ENCODE measurements around the gene GATC.
A peak's percentile ranks its signal among the peaks of the same experiment; 100 is the strongest.

The GATC gene

DNA sequence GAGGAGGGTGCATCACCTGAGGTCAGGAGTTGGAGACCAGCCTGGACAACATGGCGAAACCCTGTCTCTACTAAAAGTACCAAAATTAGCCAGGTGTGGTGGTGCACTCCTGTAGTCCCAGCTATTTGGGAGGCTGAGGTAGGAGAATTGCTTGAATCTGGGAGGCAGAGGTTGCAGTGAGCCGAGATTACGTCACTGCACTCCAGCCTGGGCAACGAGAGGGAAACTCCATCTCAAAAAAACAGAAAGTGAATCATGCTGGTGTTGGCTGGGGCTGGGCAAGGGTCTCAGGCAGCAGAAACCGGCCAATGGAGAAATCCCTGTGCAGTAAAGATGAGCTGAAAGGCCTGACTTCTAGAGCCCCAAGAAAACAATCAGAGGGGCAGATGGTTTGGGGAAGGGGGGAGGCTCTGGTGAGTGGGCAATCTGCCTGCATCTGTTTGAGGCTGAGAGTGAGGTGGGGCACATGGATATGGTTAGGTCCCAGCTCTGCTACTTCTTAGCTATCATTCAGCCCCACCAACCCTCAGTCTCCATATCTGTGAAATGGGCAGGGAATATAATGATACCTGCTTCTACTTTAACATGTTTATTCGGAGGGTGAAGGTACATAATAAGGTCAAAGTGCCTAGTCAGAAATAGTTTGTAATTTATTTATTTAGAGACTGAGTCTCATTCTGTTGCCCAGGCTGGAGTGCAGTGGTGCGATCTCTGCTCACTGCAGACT, 29.6 kb upstream of the GATC start:
- Histone ChIP-seq H3K9me3 (ENCODE audit: control insufficient read depth, insufficient read depth, low read length) (no peaks in the 10 kb centered on the region), H3K36me3 (ENCODE audit: control insufficient read depth, insufficient read depth, low read length) (no peaks in the 10 kb centered on the region), H3K27me3 (ENCODE audit: control insufficient read depth, insufficient read depth, low read length) (no peaks in the 10 kb centered on the region), H3K9ac (ENCODE audit: low read depth, low read length) (no peak overlapping the region), H3K4me3 (ENCODE audit: low read depth, low read length) (no peak overlapping the region), H3K4me1 (ENCODE audit: control insufficient read depth, insufficient read depth, low read length) (peaks cover 5% of the 10 kb centered on the region)

DNA sequence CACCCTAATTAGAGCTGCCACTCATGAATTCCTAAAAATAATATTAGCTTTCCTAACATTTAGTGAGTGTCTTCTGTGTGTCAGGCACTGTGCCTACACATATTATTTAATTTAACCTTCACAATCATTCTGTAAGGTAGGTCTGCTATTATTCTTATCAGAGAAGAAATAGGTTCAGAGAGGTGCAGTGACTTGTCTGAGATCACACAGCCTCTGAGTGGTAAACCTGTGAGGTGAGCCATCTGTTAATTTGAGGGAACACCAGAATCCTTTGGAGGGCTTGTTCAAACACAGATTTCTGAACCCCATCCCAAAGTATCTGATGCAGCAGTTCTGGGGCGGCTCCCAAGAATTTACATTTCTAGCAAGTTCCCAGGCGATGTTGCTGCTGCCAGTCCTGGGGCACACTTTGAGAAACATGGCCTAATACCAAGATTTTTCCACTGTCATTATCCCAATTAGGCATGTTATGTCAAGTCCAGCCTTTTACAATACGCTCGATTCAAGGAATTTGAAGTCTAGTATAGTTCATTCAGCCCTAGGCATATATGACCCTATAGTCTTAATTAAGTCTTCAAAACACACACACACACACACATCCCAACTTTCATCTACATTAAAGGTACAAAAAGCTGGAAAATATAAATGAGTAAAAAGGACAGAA, 28.2 kb upstream of the GATC start:
- peaks cover 3% of the 10 kb centered on the region for H3K4me1 ChIP-seq (ENCODE audit: control insufficient read depth, insufficient read depth, low read length)
- H3K9ac ChIP-seq (ENCODE audit: low read depth, low read length), result no peak overlapping the region
- H3K4me3 ChIP-seq (ENCODE audit: low read depth, low read length), result no peak overlapping the region
- H3K9me3 ChIP-seq (ENCODE audit: control insufficient read depth, insufficient read depth, low read length), result no peaks in the 10 kb centered on the region
- H3K27me3 ChIP-seq (ENCODE audit: control insufficient read depth, insufficient read depth, low read length), result peaks cover 3% of the 10 kb centered on the region
- no peaks in the 10 kb centered on the region for H3K36me3 ChIP-seq (ENCODE audit: control insufficient read depth, insufficient read depth, low read length)

DNA sequence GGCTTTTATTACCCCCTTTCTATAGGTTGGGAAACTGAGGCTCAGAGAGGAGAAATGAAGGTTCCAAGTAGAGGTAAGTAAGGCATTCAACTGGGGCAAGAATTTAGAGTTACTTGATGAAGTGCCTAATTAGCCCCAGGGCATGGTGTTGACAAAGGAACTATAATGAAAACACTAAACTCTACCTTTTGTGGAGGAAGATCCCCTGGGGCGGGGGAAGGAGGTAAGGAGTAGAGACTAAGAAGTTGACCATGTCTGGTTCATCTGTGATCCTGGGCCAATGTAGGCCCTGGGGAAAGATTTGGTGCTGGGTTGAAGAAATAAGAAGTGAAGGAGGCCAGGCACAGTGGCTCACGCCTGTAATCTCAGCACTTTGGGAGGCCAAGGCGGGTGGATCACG, 24.5 kb upstream of the GATC start:
- Histone ChIP-seq H3K4me3 (ENCODE audit: low read depth, low read length) (no peak overlapping the region), H3K27me3 (ENCODE audit: control insufficient read depth, insufficient read depth, low read length) (peaks cover 3% of the 10 kb centered on the region), H3K9ac (ENCODE audit: low read depth, low read length) (no peak overlapping the region), H3K9me3 (ENCODE audit: control insufficient read depth, insufficient read depth, low read length) (no peaks in the 10 kb centered on the region), H3K36me3 (ENCODE audit: control insufficient read depth, insufficient read depth, low read length) (no peaks in the 10 kb centered on the region), H3K4me1 (ENCODE audit: control insufficient read depth, insufficient read depth, low read length) (peaks cover 3% of the 10 kb centered on the region)

- no peak overlapping the region for H3K4me3 ChIP-seq (ENCODE audit: low read depth, low read length)
- H3K36me3 ChIP-seq (ENCODE audit: control insufficient read depth, insufficient read depth, low read length), result no peaks in the 10 kb centered on the region
- H3K4me1 ChIP-seq (ENCODE audit: control insufficient read depth, insufficient read depth, low read length), result peaks cover 3% of the 10 kb centered on the region
- peaks cover 3% of the 10 kb centered on the region for H3K27me3 ChIP-seq (ENCODE audit: control insufficient read depth, insufficient read depth, low read length)
- no peaks in the 10 kb centered on the region for H3K9me3 ChIP-seq (ENCODE audit: control insufficient read depth, insufficient read depth, low read length)
- H3K9ac ChIP-seq (ENCODE audit: low read depth, low read length), result no peak overlapping the region
Measured at GRCh38 chr12:120422892-120423456, 23.3 kb upstream of the GATC start.

- Histone ChIP-seq H3K27me3 (ENCODE audit: control insufficient read depth, insufficient read depth, low read length) (peaks cover 3% of the 10 kb centered on the region), H3K4me1 (ENCODE audit: control insufficient read depth, insufficient read depth, low read length) (peaks cover 3% of the 10 kb centered on the region), H3K9me3 (ENCODE audit: control insufficient read depth, insufficient read depth, low read length) (no peaks in the 10 kb centered on the region), H3K9ac (ENCODE audit: low read depth, low read length) (no peak overlapping the region), H3K4me3 (ENCODE audit: low read depth, low read length) (no peak overlapping the region), H3K36me3 (ENCODE audit: control insufficient read depth, insufficient read depth, low read length) (no peaks in the 10 kb centered on the region)
Measured at GRCh38 chr12:120425797-120426196, 20.4 kb upstream of the GATC start.

DNA sequence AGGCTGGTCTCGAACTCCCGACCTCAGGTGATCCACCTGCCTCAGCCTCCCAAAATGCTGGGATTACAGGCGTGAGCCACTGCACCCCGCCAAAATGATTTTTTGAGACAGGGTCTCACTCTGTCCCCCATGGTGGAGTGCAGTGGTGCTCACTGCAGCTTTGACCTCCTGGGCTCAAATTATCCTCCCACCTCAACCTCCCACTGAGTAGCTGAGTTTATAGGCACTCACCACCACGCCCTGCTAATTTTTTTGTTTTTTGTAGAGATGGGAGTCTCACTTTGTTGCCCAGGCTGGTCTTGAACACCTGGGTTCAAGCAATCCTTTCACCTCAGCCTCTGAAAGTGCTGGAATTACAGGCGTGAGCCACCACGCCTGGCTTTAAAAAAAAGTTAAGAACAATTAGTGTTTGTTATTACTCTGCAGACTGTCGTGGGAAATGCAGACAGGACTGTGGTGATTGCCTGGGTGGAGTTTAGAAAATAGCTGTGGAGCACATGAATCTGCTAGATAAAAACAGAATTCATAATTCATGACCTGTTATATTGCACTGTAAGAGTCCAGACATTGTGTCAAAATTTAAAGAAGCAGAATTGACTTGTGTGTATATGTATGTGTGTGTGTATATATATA, 17.5 kb upstream of the GATC start:
- Histone ChIP-seq H3K9me3 (ENCODE audit: control insufficient read depth, insufficient read depth, low read length) (no peaks in the 10 kb centered on the region), H3K36me3 (ENCODE audit: control insufficient read depth, insufficient read depth, low read length) (no peaks in the 10 kb centered on the region), H3K9ac (ENCODE audit: low read depth, low read length) (no peak overlapping the region), H3K4me3 (ENCODE audit: low read depth, low read length) (no peak overlapping the region), H3K4me1 (ENCODE audit: control insufficient read depth, insufficient read depth, low read length) (peaks cover 3% of the 10 kb centered on the region), H3K27me3 (ENCODE audit: control insufficient read depth, insufficient read depth, low read length) (no peaks in the 10 kb centered on the region)

GRCh38 chr12:120429368-120429767, 16.9 kb upstream of the GATC start:
- Histone ChIP-seq H3K4me3 (ENCODE audit: low read depth, low read length) (no peak overlapping the region), H3K36me3 (ENCODE audit: control insufficient read depth, insufficient read depth, low read length) (no peaks in the 10 kb centered on the region), H3K27me3 (ENCODE audit: control insufficient read depth, insufficient read depth, low read length) (no peaks in the 10 kb centered on the region), H3K4me1 (ENCODE audit: control insufficient read depth, insufficient read depth, low read length) (peaks cover 3% of the 10 kb centered on the region), H3K9me3 (ENCODE audit: control insufficient read depth, insufficient read depth, low read length) (no peaks in the 10 kb centered on the region), H3K9ac (ENCODE audit: low read depth, low read length) (no peak overlapping the region)

GRCh38 chr12:120432772-120433525, 13.3 kb upstream of the GATC start:
- Histone ChIP-seq H3K9me3 (ENCODE audit: control insufficient read depth, insufficient read depth, low read length) (no peaks in the 10 kb centered on the region), H3K4me3 (ENCODE audit: low read depth, low read length) (no peak overlapping the region), H3K4me1 (ENCODE audit: control insufficient read depth, insufficient read depth, low read length) (no peaks in the 10 kb centered on the region), H3K9ac (ENCODE audit: low read depth, low read length) (no peak overlapping the region), H3K36me3 (ENCODE audit: control insufficient read depth, insufficient read depth, low read length) (no peaks in the 10 kb centered on the region), H3K27me3 (ENCODE audit: control insufficient read depth, insufficient read depth, low read length) (no peaks in the 10 kb centered on the region)

DNA sequence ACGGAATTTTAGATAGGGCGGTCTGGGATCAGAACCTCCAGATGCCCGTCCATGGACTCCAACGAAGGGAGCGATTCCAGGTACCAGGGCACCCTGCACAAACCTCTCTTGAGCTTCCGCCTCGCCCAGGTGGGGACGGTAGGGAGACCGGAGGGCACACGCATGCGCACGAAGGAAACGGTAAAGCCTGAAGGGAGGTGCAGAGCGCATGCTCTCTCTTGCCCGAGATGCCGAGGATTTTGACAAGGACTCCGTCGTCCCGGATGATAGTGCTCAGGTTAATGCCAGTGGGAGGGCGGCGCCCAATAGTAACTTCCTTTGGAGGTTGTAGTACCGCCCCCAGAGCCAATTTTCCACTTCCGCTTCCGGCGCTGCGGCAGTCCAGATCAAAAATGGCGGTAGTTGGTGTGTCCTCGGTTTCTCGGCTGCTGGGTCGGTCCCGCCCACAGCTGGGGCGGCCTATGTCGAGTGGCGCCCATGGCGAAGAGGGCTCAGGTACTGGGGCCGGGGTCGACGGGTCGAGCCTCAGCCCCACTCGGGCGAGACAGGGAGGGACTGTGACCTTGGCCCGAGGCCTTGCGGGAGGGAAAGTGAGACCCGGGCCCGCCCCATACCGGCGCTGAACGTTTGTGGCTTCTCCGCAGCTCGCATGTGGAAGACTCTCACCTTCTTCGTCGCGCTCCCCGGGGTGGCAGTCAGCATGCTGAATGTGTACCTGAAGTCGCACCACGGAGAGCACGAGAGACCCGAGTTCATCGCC, 8.3 kb upstream of the GATC start, which contains the start of gene COX6A1:
COX6A1 (plus strand) TSS at position 379 of the 760 bp plus-strand sequence; CDS start at position 393, 14 bp downstream.
- H3K4me1 ChIP-seq (ENCODE audit: control insufficient read depth, insufficient read depth, low read length), result no peaks in the 10 kb centered on the region
- peak within 1 kb of the TSS; percentile 92 for H3K4me3 ChIP-seq (ENCODE audit: low read depth, low read length)
- peaks cover 4% of the 10 kb centered on the region for H3K36me3 ChIP-seq (ENCODE audit: control insufficient read depth, insufficient read depth, low read length)
- H3K9me3 ChIP-seq (ENCODE audit: control insufficient read depth, insufficient read depth, low read length), result no peaks in the 10 kb centered on the region
- no peaks in the 10 kb centered on the region for H3K27me3 ChIP-seq (ENCODE audit: control insufficient read depth, insufficient read depth, low read length)
- H3K9ac ChIP-seq (ENCODE audit: low read depth, low read length), result peak within 1 kb of the TSS; percentile 85

- Histone ChIP-seq H3K4me3 (ENCODE audit: low read depth, low read length) (peak overlapping the region; percentile 92), H3K9ac (ENCODE audit: low read depth, low read length) (peak overlapping the region; percentile 85)
Measured at GRCh38 chr12:120438495-120439198, 7.6 kb upstream of the GATC start.

More at GRCh38 chr12:120438495-120439198, 7.6 kb upstream of the GATC start:
- Histone ChIP-seq H3K9me3 (ENCODE audit: control insufficient read depth, insufficient read depth, low read length) (no peaks in the 10 kb centered on the region), H3K4me1 (ENCODE audit: control insufficient read depth, insufficient read depth, low read length) (no peaks in the 10 kb centered on the region), H3K27me3 (ENCODE audit: control insufficient read depth, insufficient read depth, low read length) (no peaks in the 10 kb centered on the region), H3K36me3 (ENCODE audit: control insufficient read depth, insufficient read depth, low read length) (peaks cover 8% of the 10 kb centered on the region)
